Right lobe of liver (tissue), 6 donors: ENCODE measurements around the gene ANXA11. TPM values are rescaled to one million over a fixed set of nuclear protein-coding genes. Genes with fewer than 3 reads are reported as not detected.

Source experiments
- ATAC-seq, 4 donors: fragments of 200-7000 bp; cut with Tn5 transposase; one replicate each; pipeline ENCODE4 v1.9.1; 2020; ENCODE audit warnings: mild to moderate bottlenecking in 4 of 4, moderate library complexity in 4 of 4
- DNase-seq, 3 donors: peaks; one replicate each; pipeline ENCODE4 v3.0.0-alpha.2; 2020
- H3K27ac ChIP-seq, 3 donors: fragments of 200-600 bp; one replicate each; pipeline ENCODE4 v1.8.0; 2022
- H3K27me3 ChIP-seq, 2 donors: fragments of 200-600 bp; one replicate each; pipeline ENCODE4 v1.8.0; 2022
- H3K36me3 ChIP-seq, 4 donors: fragments of 200-600 bp; sonication (generic) in 1 of 4; one replicate each; pipeline versions ENCODE4 v1.5.1 to v1.8.0; 2017 to 2022; ENCODE audit warnings: control low read depth in 1 of 4
- H3K4me1 ChIP-seq, 4 donors: fragments of 200-600 bp; sonication (generic) in 1 of 4; one replicate each; pipeline versions ENCODE4 v1.5.1 to v1.8.0; 2017 to 2022; ENCODE audit warnings: control low read depth in 1 of 4
- H3K4me3 ChIP-seq, 3 donors: fragments of 200-600 bp; one replicate each; pipeline ENCODE4 v1.8.0; 2022
- H3K9me3 ChIP-seq, 4 donors: fragments of 200-600 bp; sonication (generic) in 1 of 4; one replicate each; pipeline versions ENCODE4 v1.5.1 to v1.8.0; 2017 to 2022; ENCODE audit warnings: control low read depth in 1 of 4
- CTCF ChIP-seq, 4 donors: fragments of 200-600 bp in 3 of 4; fragments of 450-650 bp in 1 of 4; IDR thresholded peaks; one replicate each; pipeline versions ENCODE4 v1.5.1 to v1.8.0; 2016 to 2022; ENCODE audit warnings: antibody characterized with exemption in 4 of 4, mild to moderate bottlenecking in 2 of 4
- POLR2A ChIP-seq: fragments of 450-650 bp; IDR thresholded peaks from one replicate; pipeline ENCODE4 v1.6.1; 2017; ENCODE audit warnings: antibody characterized with exemption, mild to moderate bottlenecking
- WGBS: methylation state at CpG from one replicate; pipeline ENCODE4 v1.1.6; 2018; ENCODE audit warnings: low coverage, low lambda C conversion rate; ENCODE audit not compliant: insufficient coverage; ENCODE audit errors: missing lambda C conversion rate; 5-methylcytosine and 5-hydroxymethylcytosine counted together
- intact Hi-C, 2 donors: fragments of 100-400 bp; cut with DNase I; formaldehyde crosslinking; loops; one replicate each; pipeline versions ENCODE4 v1.11.2 to v1.14.1; 2022
- small RNA-seq, 2 experiments: library from RNA; depleted of rRNA; stranded (forward); fragments of <200 nt; gene quantifications; one replicate each; pipeline ENCODE3, GENCODE V24; 2016
- total RNA-seq, 6 experiments: library from RNA; depleted of rRNA in 2 of 6; stranded (reverse); fragments of >200 nt in 2 of 6; fragmentation: NEBNext Ultra II Directional in 3 of 6; extraction: Animal tissue kit (Norgen Biotek cat#: 25700) in 3 of 6; gene quantifications; one replicate each; pipeline versions ENCODE4 v1.1.0 to v1.2.4, GENCODE V29; 2016 to 2023
- donor health status: DM: no; HTN: yes; CAD: no.
- donor health status: DM: no; HTN: no; CAD: no.
- donor health status: DM: no; HTN: no; CAD: no.
- donor health status: DM: no; HTN: yes; CAD: no.
- donor health status: DM: no; HTN: yes; CAD: no.

ANXA11 gene
- total RNA-seq, 6 experiments from 2014 or later, result 41.7 to 100 (median 55.6) TPM

- DNase-seq (no peak), ATAC-seq (peak in 1 of 4 donors; percentile 66)
- Histone ChIP-seq H3K9me3 (no peaks in the 10 kb centered on the region), H3K27ac (no peak overlapping the region), H3K27me3 (no peaks in the 10 kb centered on the region), H3K4me3 (no peak overlapping the region), H3K36me3 (no peaks in the 10 kb centered on the region), H3K4me1 (no peaks in the 10 kb centered on the region)
- 47% methylated on average over 8 of the region's 10 CpGs for WGBS
- TF ChIP-seq POLR2A, result no peak
- TF ChIP-seq CTCF (IDR thresholded peaks at IDR 0.05), result no peak
- intact Hi-C loops, result no loop called here
Observed at GRCh38 chr10:80104066-80104926, 101.0 kb downstream of the ANXA11 start.

Small RNA genes lying within 50 kb of the gene (small RNA-seq; reads per million reads assigned to genes)
- gene RPS12P2, result 0 reads per million in 2 experiments

Other genes with a start within 250 kb of the ANXA11 start
- 10 to 100 TPM; 18.1 to 33.7 (median 30.8) TPM for gene TMEM254, start 126.9 kb downstream of the ANXA11 start, total RNA-seq
- 1 to 10 TPM in 4 of 6 experiments, under 1 TPM in 1, not detected in 1; 0.78 to 3.9 (median 2.2) TPM for gene PLAC9, start 72.8 kb downstream of the ANXA11 start, total RNA-seq
- gene MAT1A, start 84.1 kb upstream of the ANXA11 start, total RNA-seq, result 1,000 to 10,000 TPM in 2 of 6 experiments, 100 to 1,000 TPM in 4; 430 to 1,200 (median 741) TPM
- not detected for gene DYDC1, start 151.2 kb upstream of the ANXA11 start, total RNA-seq
- gene DYDC2, start 151.2 kb upstream of the ANXA11 start, total RNA-seq, result 1 to 10 TPM in 2 of 6 experiments, under 1 TPM in 2, not detected in 2; 0.34 to 2.5 (median 0.84) TPM
- gene PRXL2A, start 203.0 kb upstream of the ANXA11 start, total RNA-seq, result 10 to 100 TPM; 41.3 to 89.8 (median 80.5) TPM
- gene TSPAN14, start 248.8 kb upstream of the ANXA11 start, total RNA-seq, result 10 to 100 TPM; 22.1 to 39.0 (median 28.4) TPM